SH-SY5Y (cell line): ENCODE measurements around the gene C19orf73.

Experiments
- GATA2 ChIP-seq: IDR thresholded peaks from 2 replicates; pipeline ENCODE4 v1.6.1; 2011; ENCODE audit warnings: mild to moderate bottlenecking, low read depth, low read length
- GATA3 ChIP-seq: IDR thresholded peaks from 2 replicates; pipeline ENCODE4 v1.6.1; 2011; ENCODE audit warnings: low read depth, mild to moderate bottlenecking, low read length, moderate library complexity

- no peak for TF ChIP-seq GATA2
- TF ChIP-seq GATA3 = no peak
Observed at GRCh38 chr19:49168421-49168820, 49.5 kb upstream of the C19orf73 start.
